HG03108 (cell line): ENCODE measurements around the gene SUN1.

Source experiments
- ATAC-seq: cut with Tn5 transposase; IDR thresholded peaks from one replicate; pipeline ENCODE4 v1.9.1; 2021; ENCODE audit warnings: moderate library complexity; ENCODE audit not compliant: unreplicated experiment

Gene SUN1

GRCh38 chr7:901041-901387 is 68.7 kb downstream of the SUN1 start:
- ATAC-seq: no peak

GRCh38 chr7:901388-902154 is 69.3 kb downstream of the SUN1 start:
- ATAC-seq: no peak

GRCh38 chr7:902996-903395 is 70.7 kb downstream of the SUN1 start:
- no peak for ATAC-seq

- no peak for ATAC-seq
Observed at GRCh38 chr7:903921-904755, 71.9 kb downstream of the SUN1 start.

- no peak for ATAC-seq
Observed at GRCh38 chr7:904847-905246, 72.6 kb downstream of the SUN1 start.

GRCh38 chr7:906776-907157 is 74.5 kb downstream of the SUN1 start:
- no peak for ATAC-seq

GRCh38 chr7:907158-907980 is 75.1 kb downstream of the SUN1 start:
- no peak for ATAC-seq

- no peak for ATAC-seq
Observed at GRCh38 chr7:908159-908581, 75.9 kb downstream of the SUN1 start.

- ATAC-seq: peak; percentile 55
Observed at GRCh38 chr7:908591-909357, 76.5 kb downstream of the SUN1 start.

- no peak for ATAC-seq
Observed at GRCh38 chr7:909358-910329, 77.4 kb downstream of the SUN1 start.

- ATAC-seq: no peak
Observed at GRCh38 chr7:910441-910861, 78.2 kb downstream of the SUN1 start.

- ATAC-seq: no peak
Observed at GRCh38 chr7:910931-911431, 78.7 kb downstream of the SUN1 start.

- no peak for ATAC-seq
Observed at GRCh38 chr7:911791-912480, 79.7 kb downstream of the SUN1 start.

- no peak for ATAC-seq
Observed at GRCh38 chr7:913736-914520, 81.7 kb downstream of the SUN1 start.

- ATAC-seq: no peak
Observed at GRCh38 chr7:914521-915194, 82.4 kb downstream of the SUN1 start.

- no peak for ATAC-seq
Observed at GRCh38 chr7:915291-916218, 83.3 kb downstream of the SUN1 start.
